GM19468 (cell line): Measurements from ENCODE around the gene SORCS2.

ENCODE experiments used
- ATAC-seq: cut with Tn5 transposase; IDR thresholded peaks from one replicate; pipeline ENCODE4 v1.9.1; 2021; ENCODE audit warnings: mild to moderate bottlenecking, moderate library complexity, moderate number of reproducible peaks; ENCODE audit not compliant: unreplicated experiment; ENCODE audit errors: extremely low read depth

Gene SORCS2

DNA sequence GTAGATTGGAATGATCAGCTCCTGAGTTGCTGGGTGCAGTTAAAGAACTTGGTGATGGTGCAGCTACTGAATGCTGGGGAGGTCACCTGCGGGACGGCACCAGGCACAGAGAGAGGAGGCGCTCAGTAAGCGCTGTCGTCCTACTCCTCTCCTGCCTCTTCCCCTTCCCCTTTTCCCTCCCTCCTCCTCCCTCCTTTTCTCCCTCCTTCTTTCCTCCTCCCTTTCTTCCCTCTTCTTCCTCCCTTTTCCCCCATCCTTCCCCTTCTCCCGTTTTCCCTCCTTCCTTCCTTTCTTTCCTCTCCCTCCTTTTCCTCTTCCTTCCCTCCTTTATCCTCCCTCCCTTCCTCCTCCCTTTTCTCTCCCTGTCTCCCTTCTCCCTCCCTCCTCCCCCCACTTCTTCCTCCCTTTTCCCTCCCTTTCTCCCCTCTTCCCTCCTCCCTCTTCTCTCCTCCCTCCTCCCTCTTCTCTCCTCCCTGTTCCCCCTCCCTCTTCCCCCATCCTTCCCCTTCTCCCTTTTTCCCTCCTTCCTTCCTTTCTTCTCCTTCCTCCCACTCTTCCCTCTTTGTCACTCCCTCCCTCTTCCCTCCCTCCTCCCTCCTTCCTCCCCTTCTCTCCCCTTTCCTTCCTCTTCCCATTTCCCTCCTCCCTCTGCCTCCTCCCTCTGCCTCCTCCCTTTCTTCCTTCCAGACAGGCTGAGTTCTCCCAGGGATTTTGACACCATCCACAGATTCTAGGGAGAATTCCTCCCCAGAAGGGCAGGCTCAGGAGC lies 330.3 kb downstream of the SORCS2 start:
- no peak for ATAC-seq

DNA sequence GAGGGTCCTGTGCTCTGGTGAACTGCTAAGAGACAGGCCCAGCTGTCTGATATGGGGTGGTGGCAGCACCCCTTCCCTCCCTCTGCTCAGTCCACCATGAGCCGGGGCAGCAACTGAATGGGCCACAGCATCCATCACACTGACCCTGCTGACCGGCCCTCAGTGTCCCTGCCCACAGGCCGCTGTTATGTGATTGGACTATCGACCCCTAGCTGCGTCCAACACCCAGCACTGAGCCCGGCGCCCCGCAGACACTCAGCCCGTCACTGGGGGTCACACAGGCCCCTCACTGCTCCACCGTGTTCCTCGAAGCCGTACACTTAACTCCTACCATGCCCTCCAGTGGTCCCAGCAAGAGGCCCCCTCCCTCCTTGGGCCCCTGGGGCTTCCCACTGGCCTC lies 331.2 kb downstream of the SORCS2 start:
- ATAC-seq: no peak

DNA sequence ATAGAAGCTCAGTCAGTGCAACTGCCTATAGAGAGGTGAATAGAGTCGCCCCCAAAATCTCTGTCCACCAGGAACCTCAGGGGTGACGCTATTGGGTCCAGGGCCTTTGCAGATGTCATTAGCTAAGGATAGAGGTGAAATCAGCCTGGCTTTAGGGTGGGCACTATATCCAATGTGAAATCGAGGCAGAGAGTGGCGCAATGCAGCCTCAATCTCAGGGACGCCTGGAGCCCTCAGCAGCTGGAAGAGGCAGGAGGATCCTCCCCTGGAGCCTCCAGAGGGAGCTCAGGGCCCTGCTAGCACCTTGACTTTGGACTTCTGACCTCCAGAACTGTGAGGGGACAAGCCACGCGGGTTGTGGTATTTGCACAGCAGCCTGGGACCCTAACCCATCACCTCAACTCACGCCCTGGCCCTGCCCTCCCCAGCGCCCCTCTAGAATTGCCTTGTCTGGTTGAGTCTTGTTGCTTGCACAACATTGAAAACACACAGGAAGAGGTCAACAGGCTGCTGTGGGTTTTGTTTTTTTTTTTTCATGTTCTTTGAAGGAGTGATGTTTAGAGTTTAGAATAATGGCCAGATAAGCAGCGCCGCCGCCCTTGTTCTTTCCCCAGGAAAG lies 331.8 kb downstream of the SORCS2 start:
- no peak for ATAC-seq

DNA sequence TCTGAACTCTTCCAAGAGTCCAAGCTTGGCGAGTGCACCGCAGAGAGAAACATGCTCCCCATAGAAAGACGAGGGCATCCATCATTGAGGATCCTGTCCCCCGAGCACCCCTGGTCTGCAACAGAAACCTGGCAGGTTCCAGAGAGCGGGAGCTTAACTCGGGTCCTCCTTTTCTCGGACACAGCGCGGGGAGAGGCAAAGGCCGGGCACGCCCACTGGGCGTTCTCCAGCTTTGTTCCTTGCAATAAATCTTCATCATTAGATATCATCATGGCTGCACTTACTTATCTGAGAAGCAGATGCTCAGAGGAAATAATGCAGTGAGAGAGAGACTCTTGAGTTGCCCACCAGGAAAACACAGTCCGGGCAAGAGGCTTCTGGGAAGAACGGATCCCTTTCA lies 332.5 kb downstream of the SORCS2 start:
- no peak for ATAC-seq

GRCh38 chr4:7526491-7526890 lies 334.2 kb downstream of the SORCS2 start:
- ATAC-seq: no peak

DNA sequence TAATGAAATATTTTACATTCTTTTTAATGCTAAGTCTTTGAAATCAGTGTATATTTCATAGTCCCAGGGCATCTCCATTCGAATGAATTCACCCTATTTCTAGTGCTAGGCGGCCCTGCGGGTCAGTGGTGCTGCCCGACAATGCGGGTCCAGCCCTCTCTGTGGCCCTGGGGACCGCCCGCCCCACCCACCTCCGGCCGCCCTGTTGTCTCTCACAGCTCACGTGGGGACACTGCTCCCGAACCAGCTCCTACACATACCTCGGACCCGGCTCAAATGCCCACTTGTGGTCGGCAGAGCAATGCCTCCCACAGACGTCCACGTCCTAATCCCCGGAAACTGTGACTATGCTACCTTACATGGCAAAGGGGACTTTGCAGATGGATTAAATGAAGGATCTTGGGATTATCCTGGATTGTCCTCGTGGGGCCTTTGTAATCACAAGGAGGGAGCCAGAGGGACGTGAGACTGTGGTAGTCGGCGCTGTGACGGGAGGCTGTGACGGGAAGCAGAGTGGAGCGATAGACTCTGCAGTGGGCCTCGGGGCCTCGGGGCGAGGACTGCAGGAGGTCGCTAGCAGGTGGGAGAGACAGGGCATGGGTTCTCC lies 334.7 kb downstream of the SORCS2 start:
- no peak for ATAC-seq

DNA sequence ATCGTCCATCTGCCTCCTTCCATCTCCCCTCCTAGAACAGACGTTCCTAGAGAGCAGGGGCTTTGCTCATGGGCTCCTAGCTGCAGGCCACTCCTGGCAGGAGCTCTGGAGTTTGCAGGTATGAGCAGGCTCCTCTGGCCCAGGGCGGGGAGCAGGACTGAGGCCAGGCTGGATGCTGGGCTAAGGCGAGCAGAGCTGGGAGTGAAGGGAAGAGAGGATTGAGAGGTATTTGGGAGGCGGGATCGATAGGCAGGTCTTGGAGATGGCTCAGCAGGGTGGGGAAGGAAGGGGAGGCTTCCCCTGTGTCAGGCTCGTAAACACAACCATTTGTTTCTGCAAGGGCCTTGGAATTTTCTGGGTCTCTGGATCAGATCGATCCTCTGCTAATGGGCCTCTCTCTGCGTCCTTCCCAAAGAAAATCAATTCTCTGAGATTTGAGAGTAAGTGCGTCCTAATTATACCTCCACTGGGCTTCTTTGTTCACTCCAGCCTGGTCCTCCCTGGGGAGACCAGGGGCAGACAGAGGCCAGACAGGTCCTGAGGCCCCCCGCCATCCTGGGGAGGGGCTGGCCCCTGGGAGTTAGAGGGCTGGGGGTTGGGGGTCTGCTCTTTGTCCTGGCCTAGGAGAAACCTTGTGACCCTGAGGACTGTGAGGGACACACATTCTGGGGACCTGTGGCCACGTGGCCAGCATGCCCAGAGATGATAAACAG lies 337.2 kb downstream of the SORCS2 start:
- no peak for ATAC-seq

DNA sequence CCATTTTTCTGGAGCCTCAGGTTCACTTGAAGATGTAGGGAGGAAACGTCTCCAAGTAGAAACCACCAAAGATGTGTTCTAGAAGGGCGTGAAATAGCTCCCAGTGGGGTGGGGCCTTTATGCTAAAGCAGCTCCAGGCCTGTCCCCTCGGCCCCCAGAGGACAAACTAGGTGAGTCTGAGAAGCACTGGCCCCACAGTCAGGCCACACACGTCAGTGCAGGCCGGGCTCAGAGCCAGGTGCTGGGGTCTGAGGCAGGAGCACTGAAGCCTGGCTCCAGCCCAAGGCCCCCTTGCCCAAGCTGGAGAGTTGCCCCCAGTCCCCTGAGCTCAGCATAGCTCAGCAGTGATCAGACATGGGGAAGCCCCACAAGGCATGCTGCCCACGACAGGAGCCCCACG lies 337.7 kb downstream of the SORCS2 start:
- no peak for ATAC-seq

DNA sequence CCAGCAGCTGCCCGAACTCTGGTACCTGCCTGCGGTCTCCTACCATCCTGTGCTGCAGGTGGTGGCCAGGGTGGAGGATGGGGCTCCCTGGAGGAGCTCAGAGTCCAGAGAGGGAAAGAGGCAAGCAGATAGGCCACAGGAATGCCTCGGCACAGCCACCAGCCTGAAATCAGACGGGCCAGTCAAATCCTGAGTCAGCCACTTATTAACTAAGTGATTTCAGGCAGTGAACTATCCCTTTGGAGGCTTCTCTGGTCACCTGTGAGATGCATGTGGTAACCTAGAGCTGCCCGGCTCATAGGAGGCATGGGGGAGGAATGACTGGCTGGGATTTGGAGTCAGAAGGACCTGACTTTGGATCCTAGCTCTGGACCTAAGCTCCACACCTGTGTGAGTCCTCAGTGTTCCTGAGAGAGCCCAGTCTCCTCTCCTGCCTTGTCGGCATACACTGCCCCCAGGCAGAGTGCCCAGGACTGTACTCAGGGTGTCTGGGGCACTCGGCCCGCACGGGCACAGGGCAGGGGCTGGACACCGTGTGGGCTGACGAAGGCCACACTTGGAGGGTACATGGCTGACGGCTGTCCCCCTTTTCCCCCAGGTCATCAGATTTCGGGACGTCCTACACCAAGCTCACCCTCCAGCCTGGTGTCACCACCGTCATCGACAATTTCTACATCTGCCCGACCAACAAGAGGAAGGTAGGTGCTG lies 338.7 kb downstream of the SORCS2 start:
- ATAC-seq: no peak

DNA sequence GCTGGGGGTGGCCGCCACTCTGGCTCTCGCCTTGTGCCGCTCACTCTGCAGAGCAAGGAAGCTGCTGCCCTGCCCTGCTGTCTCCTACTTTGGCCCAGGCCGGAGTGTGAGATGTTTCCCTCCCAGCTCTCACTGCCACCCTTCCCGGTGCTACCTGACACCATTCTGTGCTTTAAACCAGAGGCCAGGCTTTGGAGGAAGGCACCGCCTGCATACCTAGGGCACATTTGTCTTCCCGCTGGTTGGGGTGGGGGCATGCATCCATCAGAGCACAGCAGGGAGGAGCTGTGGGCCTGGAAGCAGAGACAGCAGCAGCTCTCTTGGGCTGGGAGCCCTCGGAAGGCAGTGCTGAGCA lies 339.3 kb downstream of the SORCS2 start:
- ATAC-seq: no peak

GRCh38 chr4:7532043-7532442 lies 339.7 kb downstream of the SORCS2 start:
- no peak for ATAC-seq

- no peak for ATAC-seq
These were observed 340.9 kb downstream of the SORCS2 start for GRCh38 chr4:7533267-7533666.

GRCh38 chr4:7535094-7535493 lies 342.8 kb downstream of the SORCS2 start:
- ATAC-seq: no peak

GRCh38 chr4:7535619-7536018 lies 343.3 kb downstream of the SORCS2 start:
- ATAC-seq: no peak

GRCh38 chr4:7536876-7537275 lies 344.5 kb downstream of the SORCS2 start:
- ATAC-seq: no peak

DNA sequence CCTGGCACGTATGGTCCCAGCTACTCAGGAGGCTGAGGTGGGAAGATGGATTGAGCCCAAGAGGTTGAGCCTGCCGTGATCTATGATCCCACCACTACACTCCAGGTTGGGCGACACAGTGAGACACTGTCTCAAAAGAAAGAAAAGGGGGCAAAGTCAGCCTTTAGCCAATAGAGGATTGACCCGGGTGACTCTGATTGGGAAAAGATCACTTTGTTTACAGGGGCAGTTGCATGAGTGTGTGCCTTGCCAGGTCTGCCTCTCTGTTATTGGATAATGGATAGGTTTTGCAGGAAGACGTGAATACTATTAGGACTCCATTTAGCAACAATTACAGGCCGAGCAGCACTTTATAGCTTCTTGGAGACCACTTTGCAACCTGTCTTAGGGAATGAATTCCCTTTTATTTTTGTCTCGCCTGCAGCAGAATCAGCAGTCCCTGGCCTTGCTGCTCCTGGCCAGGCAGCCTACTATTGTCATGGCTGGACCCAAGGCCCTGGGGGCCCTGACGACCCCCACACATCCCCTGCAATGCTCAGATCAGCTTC lies 345.6 kb downstream of the SORCS2 start:
- no peak for ATAC-seq

DNA sequence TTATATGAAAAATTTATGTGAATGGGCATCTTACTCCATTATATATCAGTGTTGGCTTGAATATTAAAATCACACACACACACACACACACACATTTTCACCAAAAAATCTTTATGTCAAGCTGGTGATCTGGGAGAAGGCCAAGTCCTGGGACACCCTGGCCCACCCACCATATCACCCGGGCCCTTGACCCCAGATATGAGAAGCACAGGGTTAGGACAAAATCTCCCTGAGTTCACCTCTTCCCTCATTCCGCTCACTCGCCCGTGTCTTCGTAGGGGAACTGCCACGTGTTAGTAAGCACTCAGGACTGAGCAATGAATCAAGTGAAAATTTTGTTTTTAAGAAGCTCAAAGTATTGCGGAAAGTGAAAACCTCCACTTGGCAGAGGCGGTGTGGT lies 346.2 kb downstream of the SORCS2 start:
- no peak for ATAC-seq

DNA sequence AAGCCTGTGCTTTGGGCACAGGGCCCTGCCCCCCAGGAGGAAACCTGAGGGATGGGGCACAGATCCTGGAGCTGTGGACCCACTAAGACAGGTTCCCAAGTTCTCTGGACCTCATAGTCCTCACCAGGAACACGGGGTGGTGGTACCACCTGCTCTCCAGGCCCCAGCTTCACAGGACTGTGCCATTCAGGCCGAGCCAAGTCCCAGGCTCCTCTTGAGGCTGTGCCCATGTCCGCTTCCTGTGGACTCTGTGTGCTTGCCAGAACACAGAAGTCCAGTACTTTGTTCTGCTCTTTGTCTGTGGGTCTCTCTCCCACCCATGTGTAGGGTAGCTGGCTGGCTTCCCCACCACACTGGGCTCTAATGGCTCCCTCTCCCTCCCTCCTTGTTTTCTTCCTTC lies 346.8 kb downstream of the SORCS2 start:
- ATAC-seq: no peak

DNA sequence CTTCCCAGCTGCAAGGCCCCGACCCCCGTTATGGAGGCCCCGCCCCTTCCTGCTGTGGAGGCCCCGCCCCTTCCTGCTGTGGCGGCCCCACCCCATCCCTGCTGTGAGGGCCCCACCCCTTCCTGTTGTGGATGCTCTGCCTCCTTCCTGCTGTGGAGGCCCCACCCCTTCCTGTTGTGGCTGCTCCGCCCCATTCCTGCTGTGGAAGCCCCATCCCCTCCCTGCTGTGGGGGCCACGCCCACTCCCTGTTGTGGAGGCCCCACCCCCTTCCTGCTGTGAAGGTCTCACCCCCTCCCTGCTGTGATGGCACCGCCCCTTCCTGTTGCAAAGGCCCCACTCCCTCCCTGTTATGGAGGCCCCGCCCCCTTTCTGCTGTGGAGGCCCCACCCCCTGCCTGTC lies 347.3 kb downstream of the SORCS2 start:
- ATAC-seq: no peak

DNA sequence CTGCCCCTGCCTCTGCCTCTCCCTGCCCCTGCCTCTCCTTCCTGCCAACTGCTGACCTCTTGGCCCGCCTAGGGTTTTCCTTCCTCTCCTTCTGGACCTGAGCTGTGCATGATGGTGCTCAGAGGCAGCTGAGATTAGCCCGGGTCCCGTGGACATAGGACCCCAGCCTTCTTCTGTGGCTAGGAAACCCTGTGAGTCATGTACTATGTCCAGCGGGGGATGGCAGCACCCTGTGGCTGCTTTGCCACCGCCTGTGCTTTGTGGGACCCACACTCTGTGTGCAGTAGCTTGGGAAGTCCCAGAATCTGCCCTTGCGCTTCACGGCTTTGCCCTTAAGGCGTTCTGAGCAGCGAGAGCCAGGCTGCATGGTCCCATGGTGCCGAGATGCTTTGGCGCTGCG lies 347.9 kb downstream of the SORCS2 start:
- no peak for ATAC-seq
